Mesenchymal stem cell (in vitro differentiated cells and primary cell): Measurements from ENCODE around the gene FAM174C.
A peak's percentile ranks its signal among the peaks of the same experiment; 100 is the strongest.

Experiments
- DNase-seq: peaks from one replicate; pipeline ENCODE4 v3.0.0-alpha.2; 2013
- H2AFZ ChIP-seq: one replicate; pipeline ENCODE4 v1.6.1; 2013; ENCODE audit warnings: low read depth, mild to moderate bottlenecking, control low read depth, inconsistent platforms, low read length, moderate library complexity
- H2AK5ac ChIP-seq: 2 replicates; pipeline ENCODE4 v1.6.1; 2013; ENCODE audit warnings: low read length, moderate library complexity, mild to moderate bottlenecking, inconsistent platforms; ENCODE audit not compliant: severe bottlenecking
- H2BK120ac ChIP-seq: one replicate; pipeline ENCODE4 v1.6.1; 2013; ENCODE audit warnings: low read depth, mild to moderate bottlenecking, inconsistent platforms, low read length, moderate library complexity
- H2BK12ac ChIP-seq, 2 experiments: one replicate each; pipeline ENCODE4 v1.6.1; 2013; ENCODE audit warnings: inconsistent platforms in 2 of 2, low read length in 2 of 2, mild to moderate bottlenecking in 2 of 2, moderate library complexity in 2 of 2, control low read depth in 1 of 2
- H2BK15ac ChIP-seq: one replicate; pipeline ENCODE4 v1.6.1; 2013; ENCODE audit warnings: mild to moderate bottlenecking, low read depth, inconsistent platforms; ENCODE audit not compliant: poor library complexity, severe bottlenecking
- H2BK5ac ChIP-seq: 2 replicates; pipeline ENCODE4 v1.6.1; 2013; ENCODE audit warnings: low read depth, mild to moderate bottlenecking, low read length, control low read depth, inconsistent platforms; ENCODE audit not compliant: poor library complexity, severe bottlenecking
- H3K14ac ChIP-seq, 2 experiments: one replicate each; pipeline ENCODE4 v1.6.1; 2013; ENCODE audit warnings: inconsistent platforms in 2 of 2, low read length in 2 of 2, control low read depth in 1 of 2, mild to moderate bottlenecking in 1 of 2, moderate library complexity in 1 of 2
- H3K18ac ChIP-seq, 2 experiments: one replicate each; pipeline ENCODE4 v1.6.1; 2013; ENCODE audit warnings: inconsistent platforms in 2 of 2, low read length in 2 of 2, control low read depth in 1 of 2, low read depth in 1 of 2, mild to moderate bottlenecking in 1 of 2
- H3K23ac ChIP-seq, 2 experiments: one replicate each; pipeline ENCODE4 v1.6.1; 2013; ENCODE audit warnings: inconsistent platforms in 2 of 2, low read length in 2 of 2, mild to moderate bottlenecking in 2 of 2, moderate library complexity in 2 of 2, control low read depth in 1 of 2
- H3K27ac ChIP-seq: 2 replicates; pipeline ENCODE4 v1.5.1; 2013; ENCODE audit warnings: mild to moderate bottlenecking, moderate library complexity, low read length, control low read depth, inconsistent platforms; ENCODE audit not compliant: poor library complexity, severe bottlenecking
- H3K27me3 ChIP-seq, 2 experiments: 2 replicates each; pipeline versions ENCODE4 v1.6.1 to v1.7.0; 2013; ENCODE audit warnings: low read length in 2 of 2, mild to moderate bottlenecking in 2 of 2, moderate library complexity in 2 of 2, control low read depth in 1 of 2, inconsistent platforms in 1 of 2; ENCODE audit not compliant: control insufficient read depth in 1 of 2, insufficient read depth in 1 of 2
- H3K36me3 ChIP-seq, 2 experiments: 2 replicates each; pipeline versions ENCODE4 v1.6.1 to v1.7.0; 2013; ENCODE audit warnings: low read length in 2 of 2, control low read depth in 1 of 2, inconsistent platforms in 1 of 2, low read depth in 1 of 2, mild to moderate bottlenecking in 1 of 2; ENCODE audit not compliant: insufficient read depth in 2 of 2, control insufficient read depth in 1 of 2
- H3K4ac ChIP-seq, 2 experiments: one replicate each; pipeline ENCODE4 v1.6.1; 2013; ENCODE audit warnings: inconsistent platforms in 2 of 2, low read length in 2 of 2, mild to moderate bottlenecking in 2 of 2, moderate library complexity in 2 of 2, control low read depth in 1 of 2, low read depth in 1 of 2
- H3K4me1 ChIP-seq: 2 replicates; pipeline ENCODE4 v1.6.1; 2013; ENCODE audit warnings: low read depth, low read length, control low read depth; ENCODE audit not compliant: control insufficient read depth, insufficient read depth
- H3K4me2 ChIP-seq: 2 replicates; pipeline ENCODE4 v1.6.1; 2013; ENCODE audit warnings: low read length, mild to moderate bottlenecking, inconsistent platforms; ENCODE audit not compliant: poor library complexity, severe bottlenecking
- H3K4me3 ChIP-seq, 2 experiments: 2 replicates each; pipeline versions ENCODE4 v1.5.1 to v1.7.0; 2013; ENCODE audit warnings: low read length in 2 of 2, mild to moderate bottlenecking in 2 of 2, control low read depth in 1 of 2, low read depth in 1 of 2; ENCODE audit not compliant: insufficient read depth in 1 of 2
- H3K79me1 ChIP-seq: replicated peaks from 2 replicates; pipeline ENCODE4 v1.6.1; 2013; ENCODE audit warnings: mild to moderate bottlenecking, control low read depth, low read length, inconsistent platforms; ENCODE audit not compliant: poor library complexity, severe bottlenecking
- H3K9ac ChIP-seq: 2 replicates; pipeline ENCODE4 v1.7.0; 2013; ENCODE audit warnings: mild to moderate bottlenecking, low read length, moderate library complexity
- H3K9me3 ChIP-seq: 2 replicates; pipeline ENCODE4 v1.7.0; 2013; ENCODE audit warnings: mild to moderate bottlenecking, low read length; ENCODE audit not compliant: control insufficient read depth
- H4K8ac ChIP-seq: one replicate; pipeline ENCODE4 v1.6.1; 2013; ENCODE audit warnings: inconsistent platforms, mild to moderate bottlenecking, low read length, moderate library complexity
- H4K91ac ChIP-seq: one replicate; pipeline ENCODE4 v1.6.1; 2013; ENCODE audit warnings: mild to moderate bottlenecking, low read length, inconsistent platforms
- WGBS: methylation state at CpG from one replicate; pipeline ENCODE4 v1.1.7; 2013; ENCODE audit warnings: mixed read lengths; 5-methylcytosine and 5-hydroxymethylcytosine counted together

Gene FAM174C

DNA sequence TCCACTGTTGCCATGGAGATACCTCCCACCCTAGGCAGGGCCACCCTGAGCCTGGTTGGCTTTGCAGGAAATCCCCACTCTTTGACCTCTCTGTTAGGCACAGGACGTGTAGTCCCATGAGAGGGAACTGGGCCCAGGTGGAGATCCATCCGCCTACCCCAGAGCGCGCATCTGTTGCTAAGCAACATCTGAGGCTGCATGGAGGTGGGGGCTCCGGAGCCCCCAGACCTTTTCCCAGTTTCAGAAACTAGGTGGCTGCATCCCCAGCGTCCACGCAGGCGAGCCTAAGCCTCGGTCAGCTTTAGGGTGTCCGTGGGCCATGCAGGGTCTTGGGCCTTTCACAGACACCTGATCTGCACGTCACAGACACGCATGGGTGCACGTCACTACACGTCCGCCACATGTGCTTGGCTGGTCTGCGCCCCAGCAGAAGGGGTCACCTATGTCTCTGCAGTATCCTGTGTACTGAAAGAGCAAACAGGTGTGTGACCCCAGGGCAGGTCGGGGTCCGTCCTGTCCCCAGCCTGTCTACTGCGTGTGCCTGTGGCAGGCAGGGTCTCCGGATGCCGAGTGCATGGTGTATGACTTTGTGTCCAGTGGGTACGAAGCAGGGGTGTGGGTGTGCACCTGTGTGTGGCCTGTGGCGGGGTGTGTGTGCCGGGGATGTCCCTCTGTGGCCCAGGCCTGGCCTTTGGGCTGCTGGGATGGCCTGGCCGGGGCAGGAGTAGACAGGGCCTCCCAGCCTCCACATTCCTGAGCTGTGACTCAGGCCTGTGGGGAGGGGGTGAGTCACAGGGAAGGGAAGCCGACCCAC, 10.3 kb upstream of the FAM174C start:
- Histone ChIP-seq H3K27ac (peak overlapping the region; percentile 44), H3K18ac (peak overlapping the region; percentile 57 to 93), H3K23ac (no peak overlapping the region), H3K4me1 (peaks cover 74% of the 10 kb centered on the region), H3K36me3 (peaks cover 0 to 14% of the 10 kb centered on the region in 2 experiments), H2BK5ac (no peak overlapping the region), H3K9me3 (no peaks in the 10 kb centered on the region), H2AFZ (no peak overlapping the region), H2BK15ac (no peak overlapping the region), H3K79me1 (peaks cover 12% of the 10 kb centered on the region), H3K9ac (peak overlapping the region; percentile 68), H2AK5ac (peak overlapping the region; percentile 72), H4K8ac (peak overlapping the region; percentile 63), H2BK12ac (peak overlapping the region; percentile 70 to 90), H2BK120ac (peak overlapping the region; percentile 80), H3K4me3 (peak overlapping the region in 1 of 2 experiments; percentile 62), H3K4me2 (peak overlapping the region; percentile 8), H3K27me3 (no peaks in the 10 kb centered on the region), H3K4ac (peak overlapping the region; percentile 18 to 82), H4K91ac (peak overlapping the region; percentile 60), H3K14ac (peak overlapping the region in 1 of 2 experiments; percentile 81)
- 44% methylated on average over 25 of the region's 26 CpGs for WGBS
- DNase-seq = peak; percentile 95

DNA sequence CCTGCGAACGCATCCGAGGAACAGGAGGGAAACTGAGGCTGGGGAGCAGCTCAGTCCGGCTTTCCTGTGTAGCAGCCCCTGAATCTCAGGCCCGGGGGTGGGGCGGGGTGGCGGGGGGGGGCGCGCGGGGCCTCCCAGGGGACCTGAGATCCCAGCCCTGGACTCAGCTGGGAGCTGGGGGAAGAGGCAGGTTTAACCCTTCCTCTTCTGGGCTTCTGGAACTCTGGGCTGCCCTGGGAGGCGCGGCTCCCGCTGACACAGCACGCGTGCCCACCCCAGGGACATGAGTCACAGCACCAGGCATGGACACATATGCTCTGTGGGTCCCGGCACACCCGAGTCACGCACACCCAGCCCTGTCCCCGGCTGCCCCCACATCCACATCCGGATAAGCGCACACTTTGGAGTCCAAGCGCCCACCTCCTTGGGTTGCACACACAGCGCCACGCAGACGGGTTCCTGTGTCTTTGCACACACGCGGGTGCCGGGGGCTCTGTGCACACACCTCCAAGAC, 9.7 kb upstream of the FAM174C start:
- peaks cover 10% of the 10 kb centered on the region for H3K79me1 ChIP-seq
- H4K8ac ChIP-seq = peak overlapping the region; percentile 95
- H3K4me3 ChIP-seq = peak overlapping the region; percentile 43 to 75
- peaks cover under 1 to 11% of the 10 kb centered on the region in 2 experiments for H3K36me3 ChIP-seq
- H2BK120ac ChIP-seq = peak overlapping the region; percentile 80
- peak overlapping the region; percentile 86 for H3K9ac ChIP-seq
- H3K4me1 ChIP-seq = peaks cover 69% of the 10 kb centered on the region
- DNase-seq = peak; percentile 98
- peak overlapping the region; percentile 77 for H3K27ac ChIP-seq
- H3K4me2 ChIP-seq = peak overlapping the region; percentile 91
- H2AK5ac ChIP-seq = peak overlapping the region; percentile 54
- no peaks in the 10 kb centered on the region for H3K9me3 ChIP-seq
- under 1% methylated on average over 22 of the region's 28 CpGs for WGBS
- H2BK12ac ChIP-seq = peak overlapping the region; percentile 65 to 93
- H3K27me3 ChIP-seq = no peaks in the 10 kb centered on the region
- peak overlapping the region in 1 of 2 experiments; percentile 94 for H3K14ac ChIP-seq
- peak overlapping the region; percentile 97 for H4K91ac ChIP-seq
- no peak overlapping the region for H2BK15ac ChIP-seq
- H2BK5ac ChIP-seq = peak overlapping the region; percentile 57
- peak overlapping the region; percentile 61 to 92 for H3K4ac ChIP-seq
- peak overlapping the region in 1 of 2 experiments; percentile 20 for H3K23ac ChIP-seq
- H3K18ac ChIP-seq = peak overlapping the region; percentile 90 to 96
- H2AFZ ChIP-seq = peak overlapping the region; percentile 18

DNA sequence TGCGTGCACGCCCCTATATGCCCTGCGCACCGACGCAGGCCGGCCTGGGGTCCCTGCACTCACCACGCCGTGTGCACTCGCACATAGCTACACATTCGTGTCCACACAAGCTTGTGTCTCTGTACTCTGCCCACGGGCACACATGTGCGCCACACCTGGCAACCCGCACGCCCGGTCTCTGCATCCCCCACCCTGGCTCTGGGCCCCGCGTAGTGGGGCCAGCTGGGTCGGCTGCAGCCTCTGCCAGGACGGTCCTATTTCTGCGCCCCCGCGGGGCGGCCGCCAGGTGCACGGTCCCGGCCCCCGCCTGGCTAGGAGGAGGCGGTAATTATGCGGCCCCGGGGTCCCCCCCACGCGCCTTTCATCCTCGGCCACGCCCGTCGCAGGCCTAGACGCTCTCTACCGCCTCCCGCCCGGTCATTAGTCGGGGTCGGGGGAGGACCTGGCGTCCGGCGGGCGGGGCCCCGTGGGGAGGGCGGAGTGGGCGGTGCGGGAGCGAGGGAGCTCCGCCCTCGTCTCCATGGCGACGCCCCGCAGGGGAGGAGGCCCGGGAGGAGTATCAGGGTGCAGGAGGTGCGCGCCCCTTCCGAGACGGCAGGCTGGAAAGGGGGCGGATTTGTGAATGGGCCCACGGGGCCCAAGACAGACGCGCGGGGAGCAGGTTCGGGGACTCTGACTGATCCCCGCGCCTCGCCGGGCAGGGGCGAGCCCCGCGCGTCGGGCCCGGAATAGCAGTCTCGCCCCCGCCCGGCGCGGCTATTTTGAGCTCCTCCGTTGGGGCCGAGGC, 9.0 kb upstream of the FAM174C start:
- Histone ChIP-seq H3K18ac (peak overlapping the region; percentile 90 to 97), H4K8ac (peak overlapping the region; percentile 95), H3K4me3 (peak overlapping the region; percentile 62 to 86), H3K23ac (peak overlapping the region in 1 of 2 experiments; percentile 20), H2BK12ac (peak overlapping the region; percentile 65 to 99), H4K91ac (peak overlapping the region; percentile 97), H3K9ac (peak overlapping the region; percentile 86), H3K4me2 (peak overlapping the region; percentile 91), H2AK5ac (no peak overlapping the region), H3K14ac (peak overlapping the region in 1 of 2 experiments; percentile 94), H3K9me3 (no peaks in the 10 kb centered on the region), H2AFZ (peak overlapping the region; percentile 18), H3K4ac (peak overlapping the region; percentile 61 to 92), H2BK5ac (peak overlapping the region; percentile 57), H2BK120ac (peak overlapping the region; percentile 80), H3K36me3 (peaks cover 7 to 18% of the 10 kb centered on the region in 2 experiments), H3K79me1 (peaks cover 8% of the 10 kb centered on the region), H3K27ac (peak overlapping the region; percentile 77), H3K4me1 (peaks cover 72% of the 10 kb centered on the region), H3K27me3 (no peaks in the 10 kb centered on the region), H2BK15ac (peak overlapping the region; percentile 67)
- WGBS = under 1% methylated on average over 66 of the region's 84 CpGs
- peak; percentile 92 for DNase-seq
